ENCODE data around the gene TNC. TPM values are rescaled to one million over a fixed set of nuclear protein-coding genes. Genes with fewer than 3 reads are reported as not detected.
A peak's percentile ranks its signal among the peaks of the same experiment; 100 is the strongest.

Gene TNC
- polyA plus RNA-seq, 3 donors: 0.02 TPM; not detected in 2

DNA sequence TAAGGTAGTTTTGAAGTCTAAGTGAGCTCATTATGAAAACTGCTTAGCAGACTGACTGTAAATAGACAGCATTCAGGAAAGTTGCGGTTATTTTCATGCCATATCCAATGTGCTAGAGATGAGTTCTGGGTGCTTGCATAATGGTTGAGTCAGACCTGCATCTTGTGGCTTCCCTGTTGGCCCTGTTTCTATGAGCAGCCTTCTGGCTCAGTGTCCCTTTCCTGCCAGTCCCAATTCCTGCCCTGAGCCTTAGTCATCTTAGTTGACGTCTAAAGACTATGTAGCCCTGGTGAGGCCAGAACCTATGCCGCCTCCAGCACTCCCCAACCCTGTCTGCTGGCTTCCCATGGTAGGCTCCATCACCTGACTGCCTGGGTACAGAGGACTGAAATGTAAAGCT lies 111.3 kb downstream of the TNC start:
- TF ChIP-seq, protein P1, sequence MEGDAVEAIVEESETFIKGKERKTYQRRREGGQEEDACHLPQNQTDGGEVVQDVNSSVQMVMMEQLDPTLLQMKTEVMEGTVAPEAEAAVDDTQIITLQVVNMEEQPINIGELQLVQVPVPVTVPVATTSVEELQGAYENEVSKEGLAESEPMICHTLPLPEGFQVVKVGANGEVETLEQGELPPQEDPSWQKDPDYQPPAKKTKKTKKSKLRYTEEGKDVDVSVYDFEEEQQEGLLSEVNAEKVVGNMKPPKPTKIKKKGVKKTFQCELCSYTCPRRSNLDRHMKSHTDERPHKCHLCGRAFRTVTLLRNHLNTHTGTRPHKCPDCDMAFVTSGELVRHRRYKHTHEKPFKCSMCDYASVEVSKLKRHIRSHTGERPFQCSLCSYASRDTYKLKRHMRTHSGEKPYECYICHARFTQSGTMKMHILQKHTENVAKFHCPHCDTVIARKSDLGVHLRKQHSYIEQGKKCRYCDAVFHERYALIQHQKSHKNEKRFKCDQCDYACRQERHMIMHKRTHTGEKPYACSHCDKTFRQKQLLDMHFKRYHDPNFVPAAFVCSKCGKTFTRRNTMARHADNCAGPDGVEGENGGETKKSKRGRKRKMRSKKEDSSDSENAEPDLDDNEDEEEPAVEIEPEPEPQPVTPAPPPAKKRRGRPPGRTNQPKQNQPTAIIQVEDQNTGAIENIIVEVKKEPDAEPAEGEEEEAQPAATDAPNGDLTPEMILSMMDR (IDR thresholded peaks at IDR 0.05): no peak
- peaks cover 0 to 3% (median 2%) of the 10 kb centered on the region in 3 donors for H3K27me3 Mint-ChIP-seq (ENCODE audit: low read depth in 3 of 3)
- H3K27ac ChIP-seq (ENCODE audit: low read depth in 1 of 2, low read length in 2 of 2): peak overlapping the region; percentile 37 to 83
- no peak overlapping the region for H2AFZ ChIP-seq (ENCODE audit: insufficient read depth, low read depth, low read length, poor library complexity, severe bottlenecking)
- WGBS (ENCODE audit: insufficient coverage): 33% methylated on average over 3 of the region's 3 CpGs
- H3K9ac ChIP-seq (ENCODE audit: insufficient read depth, low read length, poor library complexity, severe bottlenecking): no peak overlapping the region
- H3K4me1 ChIP-seq (ENCODE audit: control insufficient read depth in 1 of 2, insufficient read depth in 2 of 2, low read length in 2 of 2): peaks cover 31 to 47% of the 10 kb centered on the region in 2 donors
- peaks cover 51% of the 10 kb centered on the region for H3K4me1 Mint-ChIP-seq
- H3K4me3 ChIP-seq (replicated peaks in 1 of 3; ENCODE audit: low read depth in 2 of 3, low read length in 3 of 3): no peak overlapping the region
- H3K4me2 ChIP-seq (replicated peaks; ENCODE audit: extremely low read depth, low read length, poor library complexity, severe bottlenecking): no peak overlapping the region
- no peaks in the 10 kb centered on the region for H3K36me3 ChIP-seq (replicated peaks in 1 of 2; ENCODE audit: control insufficient read depth in 1 of 2, insufficient read depth in 2 of 2, low read length in 2 of 2)
- H3K27ac Mint-ChIP-seq: peak overlapping the region; percentile 72 to 94 (median 85)
- H3K4me3 Mint-ChIP-seq: no peak overlapping the region
- H3K36me3 Mint-ChIP-seq: no peaks in the 10 kb centered on the region
- H3K27me3 ChIP-seq (ENCODE audit: control insufficient read depth in 2 of 2, insufficient read depth in 2 of 2, low read length in 2 of 2): no peaks in the 10 kb centered on the region
- H3K9me3 ChIP-seq (replicated peaks in 1 of 2; ENCODE audit: control insufficient read depth in 1 of 2, insufficient read depth in 1 of 2, low read length in 2 of 2): no peaks in the 10 kb centered on the region
- DNase-seq: peak; percentile 90 to 98 (median 97)
- no peaks in the 10 kb centered on the region for H3K9me3 Mint-ChIP-seq
- H3K79me2 ChIP-seq (ENCODE audit: insufficient read depth, low read length): no peaks in the 10 kb centered on the region
- H4K20me1 ChIP-seq (ENCODE audit: insufficient read depth, low read length): no peaks in the 10 kb centered on the region
- intact Hi-C loops (cut with micrococcal nuclease): loop anchor here (2.0 to 5.0 kb wide), 3 partner anchors 48 to 79 kb away; no protein-coding TSS in a partner anchor

DNA sequence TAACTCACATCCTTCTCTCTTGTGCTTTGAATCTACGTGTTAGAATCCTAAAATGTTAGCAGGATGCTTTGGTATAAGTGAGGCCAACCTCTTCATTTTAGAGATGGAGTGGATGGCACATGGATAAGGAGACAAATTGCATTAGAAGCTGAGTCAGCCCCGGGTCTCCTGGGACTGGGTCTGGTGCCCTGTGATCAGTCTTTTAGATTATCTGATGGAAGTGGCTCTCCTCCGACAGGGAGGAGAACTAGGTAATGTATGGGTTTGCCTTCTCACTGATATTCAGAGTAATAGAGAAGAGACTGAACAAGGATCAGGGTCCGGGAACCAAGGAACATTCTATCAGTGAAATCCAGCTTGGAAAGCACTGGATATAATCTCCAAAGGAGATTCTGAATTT lies 112.6 kb downstream of the TNC start:
- Mint-ChIP-seq H3K9me3 (no peaks in the 10 kb centered on the region), H3K36me3 (no peaks in the 10 kb centered on the region), H3K27ac (peak overlapping the region in 4 of 7 donors; percentile 33 to 94 (median 82)), H3K4me1 (peaks cover 43% of the 10 kb centered on the region), H3K27me3 (ENCODE audit: low read depth in 3 of 3) (peaks cover 0 to 4% (median 3%) of the 10 kb centered on the region in 3 donors), H3K4me3 (no peak overlapping the region)
- H3K4me3 ChIP-seq (replicated peaks in 1 of 3; ENCODE audit: low read depth in 2 of 3, low read length in 3 of 3): no peak overlapping the region
- no peaks in the 10 kb centered on the region for H3K9me3 ChIP-seq (replicated peaks in 1 of 2; ENCODE audit: control insufficient read depth in 1 of 2, insufficient read depth in 1 of 2, low read length in 2 of 2)
- no peaks in the 10 kb centered on the region for H3K27me3 ChIP-seq (ENCODE audit: control insufficient read depth in 2 of 2, insufficient read depth in 2 of 2, low read length in 2 of 2)
- no peak overlapping the region for H2AFZ ChIP-seq (ENCODE audit: insufficient read depth, low read depth, low read length, poor library complexity, severe bottlenecking)
- no peak overlapping the region for H3K4me2 ChIP-seq (replicated peaks; ENCODE audit: extremely low read depth, low read length, poor library complexity, severe bottlenecking)
- WGBS (ENCODE audit: insufficient coverage): 92% methylated on average over 3 of the region's 4 CpGs
- H4K20me1 ChIP-seq (ENCODE audit: insufficient read depth, low read length): no peaks in the 10 kb centered on the region
- no peak overlapping the region for H3K27ac ChIP-seq (ENCODE audit: low read depth in 1 of 2, low read length in 2 of 2)
- DNase-seq: no peak
- H3K4me1 ChIP-seq (ENCODE audit: control insufficient read depth in 1 of 2, insufficient read depth in 2 of 2, low read length in 2 of 2): peaks cover 31 to 46% of the 10 kb centered on the region in 2 donors
- H3K79me2 ChIP-seq (ENCODE audit: insufficient read depth, low read length): no peaks in the 10 kb centered on the region
- no peak overlapping the region for H3K9ac ChIP-seq (ENCODE audit: insufficient read depth, low read length, poor library complexity, severe bottlenecking)
- TF ChIP-seq, protein P1 (IDR thresholded peaks at IDR 0.05): no peak
- intact Hi-C loops (cut with micrococcal nuclease): loop anchor here (5.0 kb wide), 2 partner anchors 48 to 78 kb away; no protein-coding TSS in a partner anchor
- no peaks in the 10 kb centered on the region for H3K36me3 ChIP-seq (replicated peaks in 1 of 2; ENCODE audit: control insufficient read depth in 1 of 2, insufficient read depth in 2 of 2, low read length in 2 of 2)
